Activated CD8-positive, alpha-beta memory T cell treated with anti-CD3 and anti-CD28 coated beads for 36 hours (primary cell): Measurements from ENCODE around the gene TNFRSF19. TPM values are rescaled to one million over a fixed set of nuclear protein-coding genes. Genes with fewer than 3 reads are reported as not detected.

Source experiments
- CTCF ChIA-PET: fragments of 350-600 bp; sonication (Branson Sonifier 250); formaldehyde crosslinking; loops from one replicate; lab custom pipeline; 2021; ENCODE audit warnings: antibody characterized with exemption; lab: Charles Lee
- POLR2A ChIA-PET: fragments of 350-600 bp; sonication (Branson Sonifier 250); formaldehyde crosslinking; loops from one replicate; lab custom pipeline; 2021; ENCODE audit warnings: antibody characterized with exemption; lab: Charles Lee
- total RNA-seq, 2 experiments: library from RNA; stranded (reverse); gene quantifications; one replicate each; pipeline ENCODE4 v1.2.3, GENCODE V29; 2021

TNFRSF19 gene
- total RNA-seq, 2 experiments from 2014 or later = not detected

DNA sequence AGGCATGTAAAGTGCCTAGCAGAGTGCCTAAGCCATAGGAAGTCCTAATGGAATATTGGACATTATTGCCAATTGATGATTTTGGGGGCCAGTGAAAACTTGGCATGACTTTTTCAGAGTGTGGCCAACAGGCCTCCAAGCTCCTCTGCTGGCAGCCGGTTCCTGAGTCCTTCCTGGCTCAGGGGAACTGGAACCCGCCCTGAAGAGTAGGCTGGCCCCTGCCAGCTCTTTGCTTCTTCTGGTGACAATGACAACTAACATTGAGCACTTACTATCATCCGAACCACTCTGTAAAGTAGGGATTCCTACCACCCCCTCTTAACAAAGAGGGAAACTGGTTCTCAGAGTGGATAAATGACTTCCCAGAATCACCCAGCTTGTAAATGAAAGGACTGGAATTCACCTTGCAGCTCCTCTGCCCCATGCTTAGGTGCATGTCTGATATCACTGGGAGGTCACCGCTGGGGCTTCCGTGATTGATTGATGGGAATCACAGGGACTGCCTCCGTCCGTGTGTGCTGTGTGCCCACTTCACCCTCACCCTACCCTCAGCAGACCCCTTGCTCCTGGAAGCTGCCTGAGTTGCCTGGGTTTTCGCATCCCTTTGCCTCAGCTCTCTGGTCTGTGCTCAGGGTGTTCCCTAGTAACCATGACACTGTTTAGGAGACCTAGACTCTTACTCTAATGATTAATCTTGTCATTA lies 50.6 kb downstream of the TNFRSF19 start:
- ChIA-PET CTCF (no interaction called here), POLR2A (no interaction called here)

DNA sequence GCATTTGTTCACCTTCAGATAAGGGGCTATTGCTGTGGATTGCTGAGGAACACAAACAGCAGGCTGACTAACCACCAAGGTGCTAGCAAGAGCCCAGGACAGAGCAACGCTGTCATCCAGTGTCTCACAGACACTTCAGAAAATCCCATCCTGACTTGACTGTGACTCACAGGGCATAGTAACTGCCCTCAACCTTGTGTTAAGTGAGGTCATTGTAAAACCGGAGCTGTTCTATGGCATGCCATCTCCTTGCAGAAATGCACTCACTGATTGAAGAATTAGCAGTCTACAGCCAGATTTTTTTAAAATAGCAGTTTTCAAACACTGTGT lies 51.1 kb downstream of the TNFRSF19 start:
- POLR2A ChIA-PET = no interaction called here
- CTCF ChIA-PET = no interaction called here

DNA sequence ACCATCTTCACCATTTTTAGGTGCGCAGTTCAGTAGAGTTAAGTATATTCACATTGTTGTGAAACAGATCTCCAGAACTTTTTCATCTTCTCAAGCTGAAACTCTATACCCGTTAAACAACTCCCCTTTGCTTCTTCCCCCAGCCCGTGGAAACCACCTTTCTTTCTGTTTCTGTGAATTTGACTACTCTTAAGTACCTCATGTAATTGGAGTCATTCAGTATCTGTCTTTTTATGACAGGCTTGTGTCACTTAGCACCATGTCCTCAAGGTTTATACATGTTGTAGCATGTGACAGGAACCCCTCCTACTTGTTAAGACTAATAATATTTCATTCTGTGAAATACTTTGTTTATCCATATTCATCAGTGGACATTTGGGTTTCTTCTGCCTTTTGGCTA lies 52.8 kb downstream of the TNFRSF19 start:
- CTCF ChIA-PET = no interaction called here

DNA sequence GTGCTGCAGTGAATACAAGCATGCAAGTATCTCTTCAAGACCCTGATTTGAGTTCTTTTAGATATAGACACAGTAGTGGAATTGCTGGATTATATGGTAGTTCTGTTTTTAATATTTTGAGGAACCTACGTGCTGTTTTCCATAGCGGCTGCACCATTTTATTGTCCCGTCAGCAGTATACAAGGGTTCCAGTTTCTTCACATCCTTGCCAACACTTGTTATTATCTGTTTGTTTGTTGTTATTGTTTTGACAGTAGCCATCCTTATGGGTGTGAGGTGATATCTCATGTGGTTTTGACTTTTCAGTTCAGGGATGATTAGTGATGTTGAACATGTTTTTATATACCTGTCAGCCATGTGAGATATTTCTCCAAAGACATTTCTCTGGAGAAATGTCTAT lies 53.2 kb downstream of the TNFRSF19 start:
- CTCF ChIA-PET = no interaction called here
- POLR2A ChIA-PET = no interaction called here

More for the DNA sequence above, 52.8 kb downstream of the TNFRSF19 start:
- POLR2A ChIA-PET = no interaction called here

DNA sequence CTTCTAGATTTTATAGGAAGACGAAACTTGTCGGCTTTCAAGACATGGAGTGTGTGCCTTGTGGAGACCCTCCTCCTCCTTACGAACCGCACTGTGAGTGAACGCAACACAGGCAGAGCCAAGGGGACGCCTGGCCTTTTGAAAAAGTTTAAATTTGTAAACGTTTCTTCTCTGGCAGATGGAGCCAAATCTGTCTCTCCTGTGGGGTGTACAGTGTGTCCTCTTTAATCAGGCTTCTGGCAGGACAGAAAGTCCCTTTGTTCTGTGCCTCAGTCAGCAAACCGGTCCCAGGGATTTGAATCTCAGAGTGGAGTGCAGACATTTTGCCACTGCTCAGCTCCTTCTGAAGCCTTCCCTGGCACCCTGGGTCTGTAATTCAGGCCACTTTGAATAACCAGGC lies 56.5 kb downstream of the TNFRSF19 start:
- POLR2A ChIA-PET = no interaction called here
- CTCF ChIA-PET = no interaction called here

DNA sequence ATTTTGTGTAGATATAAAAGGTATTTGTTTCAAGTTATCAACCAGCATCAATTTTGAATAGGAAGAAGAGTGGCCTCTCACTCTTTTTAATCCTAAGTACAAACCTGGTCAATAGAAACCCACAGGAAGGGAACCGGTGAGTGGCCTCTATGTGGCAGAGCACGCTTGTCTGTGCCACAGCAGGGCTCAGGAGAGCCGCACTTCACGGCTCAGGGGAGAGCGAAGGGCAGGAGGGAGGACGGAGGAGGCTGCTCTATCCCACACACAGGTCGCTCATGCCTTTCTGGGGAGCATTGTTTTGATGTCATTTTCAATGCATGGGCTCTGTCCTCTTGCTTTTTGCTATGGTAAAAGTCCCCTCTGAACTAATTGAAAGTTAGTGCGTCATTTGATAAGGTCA lies 57.2 kb downstream of the TNFRSF19 start:
- CTCF ChIA-PET = no interaction called here
- POLR2A ChIA-PET = no interaction called here

DNA sequence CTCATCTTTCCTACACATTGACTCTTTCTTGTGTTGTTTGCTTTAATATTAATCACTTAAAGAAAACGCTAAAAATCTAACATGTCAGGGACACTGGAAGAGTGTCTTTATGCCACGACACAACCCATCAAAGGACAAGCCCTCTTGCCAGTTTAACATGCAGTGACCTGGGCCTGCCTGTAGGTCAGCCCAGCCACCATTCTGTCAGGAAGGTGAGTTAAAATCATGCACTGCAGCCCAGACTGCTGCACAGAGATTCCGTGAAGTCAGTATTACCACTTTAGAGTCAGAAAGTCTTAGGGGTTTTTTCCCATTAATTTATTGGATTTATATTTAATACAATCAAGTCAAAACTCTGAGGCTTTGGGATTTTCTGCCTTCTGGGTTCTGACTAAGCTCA lies 58.0 kb downstream of the TNFRSF19 start:
- CTCF ChIA-PET = no interaction called here
- POLR2A ChIA-PET = no interaction called here

DNA sequence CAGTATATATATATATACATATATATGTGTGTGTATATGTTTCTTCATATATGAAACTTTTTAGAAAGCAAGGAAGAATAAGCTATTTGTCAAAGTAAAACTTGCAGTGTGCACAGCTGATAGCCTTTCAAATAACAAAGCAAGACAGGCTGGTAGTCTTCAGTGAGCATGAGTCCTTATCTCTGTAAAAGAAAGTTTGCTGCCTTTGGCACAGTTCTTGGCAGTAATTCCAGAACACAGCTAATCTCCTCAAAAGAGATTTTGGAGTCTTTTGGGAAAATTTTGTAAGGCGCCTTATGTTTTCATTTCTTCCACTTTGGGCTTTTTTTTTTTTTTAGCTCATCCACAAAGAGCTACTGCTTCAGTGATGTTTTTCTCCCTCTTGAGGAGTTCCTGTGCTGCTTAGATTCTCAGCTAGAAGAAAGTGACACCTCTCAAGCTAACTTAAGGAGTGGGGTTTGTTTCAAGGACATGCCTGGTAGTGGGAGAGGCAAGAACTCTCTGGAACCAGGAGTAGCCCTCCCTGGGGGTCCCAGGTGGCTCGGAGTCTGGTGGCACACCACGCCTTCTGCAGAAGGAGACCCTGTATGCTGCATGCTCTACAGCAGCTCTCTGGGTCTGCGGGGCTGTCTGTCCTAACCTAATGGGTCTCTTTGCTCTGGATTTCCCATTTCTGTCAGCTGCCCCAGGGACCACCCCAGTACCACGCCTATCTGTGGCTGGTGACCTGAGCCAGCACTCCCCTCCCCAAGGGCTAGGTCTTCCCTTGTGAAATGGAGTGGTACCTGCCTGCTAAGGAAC lies 58.8 kb downstream of the TNFRSF19 start:
- CTCF ChIA-PET = no interaction called here
- POLR2A ChIA-PET = no interaction called here

DNA sequence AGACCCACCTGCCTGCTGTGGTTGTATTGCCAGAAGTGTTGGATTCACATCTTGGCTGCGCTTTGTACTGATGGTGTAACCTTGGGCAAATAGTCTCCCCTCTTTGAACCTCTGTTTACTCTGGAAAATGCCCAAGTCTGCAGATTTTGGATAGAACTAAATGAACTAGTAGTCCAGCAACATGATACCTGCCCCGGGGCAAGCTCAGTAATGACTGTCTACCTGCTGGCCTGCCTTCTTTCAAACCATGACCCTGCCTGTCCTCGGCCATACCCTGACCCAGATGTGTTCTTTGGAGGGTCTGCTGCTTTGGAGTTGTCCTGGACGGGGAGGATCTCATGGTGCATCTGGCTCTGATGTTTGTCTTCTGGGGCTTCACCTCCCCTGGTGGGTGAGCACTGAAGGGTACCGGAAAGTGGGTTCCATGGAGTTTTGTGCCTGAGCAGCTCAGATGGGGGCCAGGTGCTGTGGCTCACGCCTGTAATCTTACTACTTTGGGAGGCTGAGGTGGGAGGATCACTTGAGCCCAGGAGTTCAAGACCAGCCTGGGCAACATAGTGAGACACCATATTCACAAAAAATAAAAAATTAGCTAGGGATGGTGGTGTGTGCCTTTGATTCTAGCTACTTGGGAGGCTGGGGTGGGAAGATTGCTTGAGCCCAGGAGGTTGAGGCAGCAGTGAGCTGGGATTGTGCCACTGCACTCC lies 59.5 kb downstream of the TNFRSF19 start:
- CTCF ChIA-PET = no interaction called here
- POLR2A ChIA-PET = no interaction called here

DNA sequence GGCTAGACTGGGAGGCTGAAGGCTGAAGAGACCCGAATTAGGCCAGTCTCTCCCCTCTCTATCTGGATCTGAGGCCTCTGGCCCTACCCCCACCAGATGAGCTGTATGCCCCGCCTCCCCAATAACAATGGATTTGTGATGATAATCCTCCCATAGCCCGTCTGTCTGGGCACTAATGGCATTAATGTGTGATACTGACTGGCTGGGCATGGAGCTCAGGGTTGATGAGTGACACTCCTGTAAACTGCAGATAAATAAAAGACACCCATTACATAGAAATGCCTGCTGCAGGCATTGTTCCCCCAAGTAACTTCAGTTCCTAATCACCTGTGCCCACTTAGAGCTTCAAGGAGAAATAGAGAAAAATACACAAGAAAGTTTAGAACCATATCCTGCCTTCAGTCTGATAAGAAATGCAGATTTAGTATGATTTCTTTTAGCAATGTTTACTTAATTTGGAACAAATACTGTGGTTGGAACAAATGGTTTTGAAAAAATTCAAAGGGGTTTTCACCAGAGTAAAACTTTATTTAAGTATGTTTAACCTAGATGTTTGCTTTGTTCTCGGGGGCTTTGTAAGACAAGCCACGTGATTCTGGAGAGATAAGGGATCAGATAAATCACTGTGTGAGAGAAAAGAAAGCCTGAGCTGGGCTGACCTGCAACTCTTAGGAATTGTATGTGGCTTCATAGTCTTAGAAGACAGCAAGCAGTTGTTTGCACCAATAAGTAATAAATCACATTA lies 60.3 kb downstream of the TNFRSF19 start:
- POLR2A ChIA-PET = no interaction called here

DNA sequence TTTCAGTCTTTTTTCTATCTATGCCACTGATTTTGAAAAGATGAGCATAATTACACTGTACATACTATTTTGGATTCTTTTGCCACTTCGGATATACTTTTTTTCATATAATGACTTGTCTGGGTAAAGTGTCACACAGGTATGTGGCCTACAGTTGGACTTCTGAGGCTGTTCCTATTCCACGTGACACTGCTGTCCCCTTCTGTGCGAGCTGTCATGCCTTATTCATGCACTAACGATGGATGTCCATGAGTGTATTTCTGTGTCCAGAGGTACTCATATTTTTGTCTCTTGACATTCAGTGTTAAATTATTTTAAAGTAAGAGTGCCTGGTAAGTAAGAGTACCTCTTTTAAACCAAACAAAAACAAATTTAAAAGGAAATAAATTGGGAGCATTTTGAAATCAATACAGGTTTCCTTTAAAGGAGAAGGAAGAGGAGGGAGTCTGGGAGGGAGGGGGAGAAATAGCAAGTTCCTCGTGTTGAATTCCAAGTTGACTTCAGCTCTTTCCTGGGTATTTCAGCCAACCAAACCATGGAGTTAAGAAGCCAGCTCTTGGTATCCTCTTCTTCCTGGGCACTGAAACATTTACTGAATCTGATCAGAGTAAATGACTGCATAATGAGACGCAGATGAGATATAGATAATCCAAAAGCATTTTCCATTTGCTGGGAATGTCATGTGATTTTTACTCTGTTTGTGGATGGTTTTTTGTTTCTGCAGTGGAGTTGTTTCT lies 61.3 kb downstream of the TNFRSF19 start:
- CTCF ChIA-PET = no interaction called here
- POLR2A ChIA-PET = no interaction called here

More for the DNA sequence above, 60.3 kb downstream of the TNFRSF19 start:
- CTCF ChIA-PET = no interaction called here

DNA sequence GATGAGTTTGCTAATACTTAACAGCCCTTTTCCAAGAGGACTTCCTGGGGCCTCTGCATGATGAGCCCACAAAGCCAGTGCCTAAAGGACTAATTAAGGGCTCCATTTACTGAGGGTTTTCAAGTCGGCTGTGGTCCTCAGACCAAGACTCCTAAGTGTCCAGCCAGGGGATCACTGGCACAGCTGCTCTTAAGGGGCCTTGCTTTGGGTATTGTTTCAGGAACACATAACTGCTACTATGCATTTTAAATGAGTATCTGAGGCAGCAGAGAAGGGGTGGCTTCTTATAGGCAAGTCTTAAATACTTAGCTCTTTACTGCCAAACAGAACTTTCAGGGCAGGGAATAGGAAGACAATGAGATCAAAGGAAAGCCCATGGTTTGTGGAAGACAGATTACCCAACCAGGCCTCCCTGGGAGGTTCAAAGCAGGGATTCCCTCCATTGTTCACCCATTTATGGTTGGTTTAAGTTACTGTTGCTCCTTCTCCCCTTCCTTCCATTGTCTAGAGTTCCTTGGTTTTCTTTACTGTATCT lies 61.9 kb downstream of the TNFRSF19 start:
- POLR2A ChIA-PET = no interaction called here
- CTCF ChIA-PET = no interaction called here

DNA sequence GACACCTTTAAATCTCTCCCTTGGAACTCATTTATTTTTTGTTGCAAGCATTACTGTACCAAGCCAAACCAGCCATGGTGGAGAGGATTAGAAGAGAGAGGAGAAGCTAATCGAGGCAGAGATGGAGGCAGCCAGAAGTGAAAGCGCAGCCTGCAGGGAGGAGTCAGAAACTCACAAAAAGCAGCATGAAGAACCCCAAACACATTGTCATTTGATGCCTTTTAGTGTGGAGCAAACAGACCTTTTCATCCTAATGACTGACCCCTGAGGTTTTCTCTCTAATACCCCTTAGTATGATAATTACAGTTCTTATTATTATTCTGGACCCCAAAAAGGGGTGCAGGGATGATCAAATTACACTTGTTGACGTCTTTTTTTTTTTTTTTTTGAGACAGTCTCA lies 62.5 kb downstream of the TNFRSF19 start:
- CTCF ChIA-PET = no interaction called here
- POLR2A ChIA-PET = no interaction called here

DNA sequence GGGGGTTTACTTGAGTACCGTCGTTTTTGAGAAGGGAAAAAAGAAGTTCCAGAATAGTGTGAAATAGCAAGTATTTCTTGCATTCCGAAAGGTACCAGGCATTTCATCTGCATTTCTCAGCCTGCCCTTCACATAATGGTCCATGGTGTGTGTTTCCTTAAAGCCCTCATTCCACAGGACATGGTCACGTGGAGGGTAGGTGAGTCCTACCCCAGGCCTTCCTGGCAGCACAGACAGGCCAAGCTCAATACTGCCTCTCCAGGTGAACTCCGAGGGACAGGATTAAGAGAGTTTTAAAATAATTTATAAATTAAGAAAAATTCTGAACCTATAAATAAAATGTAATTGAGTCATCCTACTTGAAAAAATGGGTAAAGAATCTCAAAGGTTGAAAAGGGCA lies 64.7 kb downstream of the TNFRSF19 start:
- ChIA-PET CTCF (no interaction called here), POLR2A (no interaction called here)

DNA sequence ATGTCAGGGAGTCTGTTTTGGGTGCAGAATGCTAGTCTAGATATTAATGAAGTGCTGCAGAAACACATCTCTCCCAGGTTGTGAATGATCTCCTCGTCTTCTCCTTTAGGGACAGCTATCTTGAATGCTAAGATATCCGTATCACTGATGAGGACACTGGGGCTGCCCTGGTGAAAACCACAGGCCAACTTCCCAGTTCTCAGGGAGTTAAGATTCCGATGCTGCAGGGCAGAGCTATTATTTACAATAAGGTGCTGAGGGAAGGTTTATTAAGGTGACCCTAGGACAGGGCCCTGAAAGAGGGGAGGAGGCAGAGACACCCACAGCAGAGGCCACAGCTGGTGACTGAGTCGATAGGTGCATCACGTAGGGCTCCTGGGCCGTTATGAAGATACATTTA lies 66.1 kb downstream of the TNFRSF19 start:
- CTCF ChIA-PET = no interaction called here

DNA sequence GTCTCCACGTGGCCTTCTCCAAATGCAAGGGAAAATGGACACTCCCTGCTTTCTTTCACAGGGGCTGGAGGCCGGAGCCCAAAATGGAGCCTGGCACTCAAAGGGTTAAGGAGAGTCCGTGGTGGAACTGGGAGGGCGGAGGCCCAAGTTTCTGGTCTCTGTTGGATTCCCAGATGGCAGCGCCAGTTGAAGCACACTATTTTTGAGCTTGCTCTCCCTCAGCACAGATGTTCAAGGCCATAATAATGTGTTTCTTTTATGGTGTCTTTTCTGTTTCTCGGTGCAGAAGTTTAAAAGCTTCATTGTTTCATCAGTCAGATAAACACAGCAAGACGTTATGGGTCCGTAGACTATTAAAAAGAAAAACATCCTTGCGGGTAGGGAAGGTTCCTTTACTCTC lies 67.6 kb downstream of the TNFRSF19 start:
- ChIA-PET POLR2A (no interaction called here), CTCF (no interaction called here)

More for the DNA sequence above, 66.1 kb downstream of the TNFRSF19 start:
- POLR2A ChIA-PET = no interaction called here

DNA sequence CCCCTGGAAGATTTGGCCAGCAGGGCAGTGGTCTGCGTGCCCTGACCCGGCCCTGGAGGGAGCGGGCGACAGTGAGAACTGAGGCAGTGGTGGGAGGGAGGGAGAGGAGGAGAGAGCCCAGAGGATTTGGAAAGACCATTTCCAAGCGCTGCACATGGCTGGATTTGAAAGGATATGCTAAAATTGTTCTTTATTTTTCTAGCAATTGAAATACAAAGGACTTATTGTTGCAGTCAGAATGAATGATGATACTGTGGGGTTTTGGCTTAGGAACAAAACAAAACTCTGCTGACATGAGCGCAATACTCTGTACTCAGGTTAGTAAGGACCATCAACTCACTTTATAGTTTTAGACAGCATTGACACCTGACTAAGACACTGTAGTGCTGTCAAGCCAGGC lies 69.5 kb downstream of the TNFRSF19 start:
- ChIA-PET POLR2A (no interaction called here), CTCF (no interaction called here)

DNA sequence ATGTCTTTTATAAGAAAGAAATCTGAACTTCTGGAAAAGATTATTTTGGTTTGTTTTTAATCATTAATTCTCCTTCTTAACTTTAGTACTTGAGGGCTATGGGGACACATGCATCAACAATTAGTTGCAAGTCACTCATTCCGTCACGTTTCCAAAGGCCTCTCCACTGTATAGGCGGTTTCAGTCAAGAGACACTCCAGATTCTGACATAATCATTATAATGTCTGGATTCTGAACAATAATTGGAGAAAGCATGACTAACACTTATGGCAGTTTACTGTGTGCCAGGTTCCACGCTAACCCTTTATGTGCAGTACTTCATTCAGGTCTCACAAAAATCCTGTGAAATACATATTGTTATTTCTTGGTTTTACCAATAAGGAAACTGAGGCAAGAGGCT lies 71.9 kb downstream of the TNFRSF19 start:
- POLR2A ChIA-PET = no interaction called here
- CTCF ChIA-PET = no interaction called here
